GM06990 (cell line): ENCODE results near the gene NLRP14.

Experiments
- DNase-seq: peaks from one replicate; pipeline ENCODE4 v3.0.0-alpha.2; 2011; ENCODE audit not compliant: insufficient read length; ENCODE audit errors: extremely low read depth
- H3K27me3 ChIP-seq: replicated peaks from 2 replicates; pipeline ENCODE4 v1.6.0; 2011; ENCODE audit warnings: low read length; ENCODE audit not compliant: control insufficient read depth, insufficient read depth
- H3K36me3 ChIP-seq: 2 replicates; pipeline ENCODE4 v1.5.1; 2011; ENCODE audit warnings: low read length; ENCODE audit not compliant: control insufficient read depth, insufficient read depth
- H3K4me3 ChIP-seq: replicated peaks from 2 replicates; pipeline ENCODE4 v1.5.1; 2011; ENCODE audit warnings: low read depth, mild to moderate bottlenecking, control low read depth, low read length
- TF ChIP-seq, protein P1 (sequence below): IDR thresholded peaks from 2 replicates; pipeline ENCODE4 v1.5.1; 2011; ENCODE audit warnings: low read length, control low read depth, mild to moderate bottlenecking, inconsistent platforms; ENCODE audit not compliant: insufficient read depth, poor library complexity, severe bottlenecking

NLRP14 gene

GRCh38 chr11:7079545-7080135, 59.4 kb downstream of the NLRP14 start:
- no peaks in the 10 kb centered on the region for H3K27me3 ChIP-seq
- no peaks in the 10 kb centered on the region for H3K36me3 ChIP-seq
- no peak overlapping the region for H3K4me3 ChIP-seq
- DNase-seq, result no peak
- TF ChIP-seq, protein P1, sequence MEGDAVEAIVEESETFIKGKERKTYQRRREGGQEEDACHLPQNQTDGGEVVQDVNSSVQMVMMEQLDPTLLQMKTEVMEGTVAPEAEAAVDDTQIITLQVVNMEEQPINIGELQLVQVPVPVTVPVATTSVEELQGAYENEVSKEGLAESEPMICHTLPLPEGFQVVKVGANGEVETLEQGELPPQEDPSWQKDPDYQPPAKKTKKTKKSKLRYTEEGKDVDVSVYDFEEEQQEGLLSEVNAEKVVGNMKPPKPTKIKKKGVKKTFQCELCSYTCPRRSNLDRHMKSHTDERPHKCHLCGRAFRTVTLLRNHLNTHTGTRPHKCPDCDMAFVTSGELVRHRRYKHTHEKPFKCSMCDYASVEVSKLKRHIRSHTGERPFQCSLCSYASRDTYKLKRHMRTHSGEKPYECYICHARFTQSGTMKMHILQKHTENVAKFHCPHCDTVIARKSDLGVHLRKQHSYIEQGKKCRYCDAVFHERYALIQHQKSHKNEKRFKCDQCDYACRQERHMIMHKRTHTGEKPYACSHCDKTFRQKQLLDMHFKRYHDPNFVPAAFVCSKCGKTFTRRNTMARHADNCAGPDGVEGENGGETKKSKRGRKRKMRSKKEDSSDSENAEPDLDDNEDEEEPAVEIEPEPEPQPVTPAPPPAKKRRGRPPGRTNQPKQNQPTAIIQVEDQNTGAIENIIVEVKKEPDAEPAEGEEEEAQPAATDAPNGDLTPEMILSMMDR, result no peak

GRCh38 chr11:7080900-7081299, 60.6 kb downstream of the NLRP14 start:
- TF ChIP-seq, protein P1, result no peak
- DNase-seq, result no peak
- Histone ChIP-seq H3K36me3 (no peaks in the 10 kb centered on the region), H3K4me3 (no peak overlapping the region), H3K27me3 (no peaks in the 10 kb centered on the region)

- no peak overlapping the region for H3K4me3 ChIP-seq
- no peaks in the 10 kb centered on the region for H3K36me3 ChIP-seq
- no peaks in the 10 kb centered on the region for H3K27me3 ChIP-seq
- DNase-seq, result no peak
- TF ChIP-seq, protein P1, result no peak
Observed at GRCh38 chr11:7081441-7081840, 61.2 kb downstream of the NLRP14 start.

- TF ChIP-seq, protein P1, result no peak
- no peaks in the 10 kb centered on the region for H3K36me3 ChIP-seq
- DNase-seq, result no peak
Observed at GRCh38 chr11:7088921-7089320, 68.6 kb downstream of the NLRP14 start, which contains the start of gene RBMXL2. RBMXL2 (plus strand) TSS chr11:7088998; CDS start chr11:7089121, 123 bp downstream.

DNA sequence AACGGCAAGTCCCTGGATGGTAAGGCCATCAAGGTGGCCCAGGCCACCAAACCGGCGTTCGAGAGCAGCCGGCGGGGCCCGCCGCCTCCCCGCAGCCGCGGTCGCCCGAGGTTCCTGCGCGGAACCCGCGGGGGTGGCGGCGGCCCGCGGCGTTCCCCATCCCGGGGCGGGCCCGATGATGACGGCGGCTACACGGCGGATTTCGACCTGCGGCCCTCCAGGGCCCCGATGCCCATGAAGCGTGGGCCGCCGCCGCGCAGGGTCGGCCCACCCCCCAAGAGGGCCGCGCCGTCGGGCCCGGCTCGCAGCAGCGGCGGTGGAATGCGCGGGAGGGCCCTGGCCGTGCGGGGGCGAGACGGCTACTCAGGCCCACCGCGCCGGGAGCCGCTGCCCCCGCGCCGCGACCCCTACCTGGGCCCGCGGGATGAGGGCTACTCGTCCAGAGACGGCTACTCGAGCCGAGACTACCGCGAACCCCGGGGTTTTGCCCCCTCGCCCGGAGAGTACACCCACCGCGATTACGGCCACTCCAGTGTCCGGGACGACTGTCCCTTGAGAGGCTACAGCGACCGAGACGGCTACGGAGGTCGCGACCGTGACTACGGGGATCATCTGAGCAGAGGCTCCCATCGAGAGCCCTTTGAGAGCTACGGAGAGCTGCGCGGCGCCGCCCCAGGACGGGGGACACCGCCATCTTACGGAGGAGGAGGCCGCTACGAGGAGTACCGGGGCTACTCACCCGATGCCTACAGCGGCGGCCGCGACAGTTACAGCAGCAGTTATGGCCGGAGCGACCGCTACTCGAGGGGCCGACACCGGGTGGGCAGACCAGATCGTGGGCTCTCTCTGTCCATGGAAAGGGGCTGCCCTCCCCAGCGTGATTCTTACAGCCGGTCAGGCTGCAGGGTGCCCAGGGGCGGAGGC, 69.3 kb downstream of the NLRP14 start:
- Histone ChIP-seq H3K4me3 (no peak overlapping the region), H3K27me3 (no peaks in the 10 kb centered on the region), H3K36me3 (no peaks in the 10 kb centered on the region)
- DNase-seq, result no peak
- TF ChIP-seq, protein P1, result no peak

More at GRCh38 chr11:7088921-7089320, 68.6 kb downstream of the NLRP14 start, which contains the start of gene RBMXL2:
- H3K27me3 ChIP-seq, result no peaks in the 10 kb centered on the region
- no peak within 1 kb of the TSS for H3K4me3 ChIP-seq
